Skin epidermis (tissue), 12 donors: ENCODE measurements around the gene ART3.

Experiments used
- H3K27ac ChIP-seq, 21 experiments: fragments of 200-600 bp; sonication (generic) in 11 of 21; one replicate each; pipeline ENCODE4 v1.5.0; 2020; ENCODE audit warnings: mild to moderate bottlenecking in 3 of 21, inconsistent platforms in 2 of 21, moderate library complexity in 2 of 21
- H3K4me3 ChIP-seq, 7 experiments: fragments of 200-600 bp; sonication (generic) in 2 of 7; one replicate each; pipeline ENCODE4 v1.5.0; 2020; ENCODE audit warnings: inconsistent platforms in 2 of 7, mild to moderate bottlenecking in 2 of 7, moderate library complexity in 1 of 7

ART3 gene

DNA sequence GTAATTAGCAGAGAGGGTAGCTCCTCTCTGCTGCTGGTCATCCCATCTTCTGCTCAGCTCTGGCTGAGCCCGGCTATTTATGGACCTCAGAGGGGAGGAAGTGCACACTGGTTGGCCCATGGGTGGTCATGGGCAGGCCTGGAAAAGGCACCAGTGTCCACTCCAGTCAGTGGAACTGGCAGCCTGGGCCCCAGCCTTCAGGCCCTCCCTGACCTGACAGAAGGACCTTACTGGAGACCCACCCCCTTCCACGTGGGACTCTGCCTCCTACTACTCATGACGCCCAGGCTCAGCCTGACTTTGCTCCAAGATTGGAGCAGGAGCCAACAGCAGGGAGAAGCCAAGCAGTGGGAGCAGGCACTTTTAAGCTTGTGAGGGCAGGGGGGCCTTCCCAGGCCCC lies 8.0 kb upstream of the ART3 start:
- no peak overlapping the region for H3K27ac ChIP-seq
- H3K4me3 ChIP-seq: no peak overlapping the region

DNA sequence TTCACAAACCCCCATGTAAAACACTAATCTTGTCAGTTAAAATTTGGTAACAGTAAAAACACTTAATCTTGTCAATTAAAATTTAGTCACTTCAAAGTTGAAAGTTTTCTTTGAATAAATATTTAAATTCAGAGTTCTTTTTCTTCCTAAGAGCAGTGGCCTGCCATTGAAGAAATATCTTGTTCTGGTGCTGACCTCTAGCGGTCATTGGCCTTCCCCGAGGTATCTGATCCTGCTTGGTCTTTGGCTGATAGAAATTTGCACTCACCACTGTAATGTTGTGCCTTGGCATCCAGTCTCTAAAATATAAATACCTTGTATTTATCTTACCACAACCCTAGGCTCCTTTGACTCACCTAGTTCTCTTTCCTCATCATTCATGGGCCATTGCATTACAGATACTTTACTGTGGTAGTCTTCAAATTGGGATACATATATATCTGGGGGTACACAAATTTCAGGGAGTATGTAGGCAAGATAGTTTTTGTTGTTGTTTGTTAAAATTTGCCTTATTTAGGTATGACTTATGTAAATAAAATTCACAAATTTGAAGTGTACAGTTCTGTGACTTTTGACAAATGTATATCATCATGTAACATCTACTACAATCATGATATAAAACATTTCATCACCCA lies 6.7 kb upstream of the ART3 start:
- Histone ChIP-seq H3K27ac (no peak overlapping the region), H3K4me3 (no peak overlapping the region)

DNA sequence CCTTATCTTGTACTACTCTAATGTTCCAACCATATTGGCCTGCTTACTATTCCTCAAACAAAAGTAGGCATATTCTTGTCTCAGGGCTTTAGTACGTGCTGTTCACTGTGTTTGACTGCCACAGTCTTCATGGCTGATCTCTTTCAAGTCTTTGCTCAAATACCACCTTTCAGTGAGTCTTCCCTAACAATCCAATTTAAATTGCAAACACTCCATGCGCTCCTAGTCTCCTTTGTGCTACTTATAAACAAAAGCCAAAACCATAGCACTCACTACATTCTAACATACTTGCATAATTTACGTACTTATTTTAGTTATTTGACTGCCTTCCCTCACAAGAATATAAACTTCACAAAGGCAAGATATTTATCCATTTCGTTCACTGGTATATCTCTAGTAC lies 1.7 kb upstream of the ART3 start:
- Histone ChIP-seq H3K27ac (no peak overlapping the region), H3K4me3 (no peak overlapping the region)

DNA sequence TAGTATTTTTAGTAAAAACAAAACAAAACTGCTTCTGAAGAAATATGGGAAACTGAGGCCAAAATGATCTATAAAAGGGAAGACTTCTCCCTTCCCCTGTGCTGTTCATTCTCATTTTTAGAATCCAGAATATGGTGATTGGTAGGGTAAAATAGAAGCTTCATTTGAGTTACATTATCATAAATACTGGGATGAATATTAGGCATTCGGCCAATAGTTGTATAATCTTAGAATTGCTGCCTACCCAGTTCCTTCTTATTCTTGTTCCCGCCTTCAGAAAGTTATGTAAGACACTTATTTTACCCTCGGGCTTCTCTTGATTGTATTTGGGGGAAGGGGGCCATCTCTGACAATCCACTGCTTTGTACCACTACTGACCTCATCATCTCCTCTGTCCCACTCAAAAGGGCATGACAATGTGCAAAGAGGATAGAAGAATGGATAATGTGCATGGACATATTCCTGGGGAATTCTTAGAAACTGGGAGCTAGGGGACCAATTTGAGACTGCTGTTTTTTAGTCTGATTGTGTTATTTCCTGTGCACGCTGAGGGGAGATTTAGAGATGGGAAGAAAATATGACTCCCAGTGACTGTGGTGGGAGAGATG lies 588 bp downstream of the ART3 start:
- H3K4me3 ChIP-seq: no peak overlapping the region
- no peak overlapping the region for H3K27ac ChIP-seq

DNA sequence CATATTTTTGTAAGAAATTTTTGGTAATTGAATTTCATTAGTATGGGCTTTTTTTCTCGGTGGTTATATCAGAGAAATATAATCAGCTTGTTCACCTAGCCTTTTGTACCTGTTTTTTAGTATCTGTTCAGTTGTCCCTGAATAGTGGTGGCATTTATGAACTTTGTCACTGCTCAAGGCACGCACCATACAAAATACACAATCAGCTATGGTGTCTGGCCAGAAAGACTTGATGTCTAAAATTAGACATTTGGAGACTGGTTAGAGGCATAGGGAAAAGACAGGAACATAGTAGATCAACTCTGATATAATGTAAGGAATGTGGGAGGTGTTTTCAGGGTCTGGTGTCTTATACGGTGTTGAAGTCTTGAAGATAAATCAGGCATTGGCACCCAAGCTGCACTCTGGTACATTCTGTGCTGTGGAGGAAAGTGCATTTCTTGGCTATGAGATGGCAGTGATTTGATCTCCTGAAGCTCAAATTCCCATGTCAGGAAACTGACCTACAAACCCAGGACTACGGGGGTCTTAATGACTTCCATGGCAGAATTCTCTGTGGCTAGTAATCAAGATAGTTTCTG lies 3.6 kb downstream of the ART3 start:
- H3K27ac ChIP-seq: no peak overlapping the region
- no peak overlapping the region for H3K4me3 ChIP-seq

DNA sequence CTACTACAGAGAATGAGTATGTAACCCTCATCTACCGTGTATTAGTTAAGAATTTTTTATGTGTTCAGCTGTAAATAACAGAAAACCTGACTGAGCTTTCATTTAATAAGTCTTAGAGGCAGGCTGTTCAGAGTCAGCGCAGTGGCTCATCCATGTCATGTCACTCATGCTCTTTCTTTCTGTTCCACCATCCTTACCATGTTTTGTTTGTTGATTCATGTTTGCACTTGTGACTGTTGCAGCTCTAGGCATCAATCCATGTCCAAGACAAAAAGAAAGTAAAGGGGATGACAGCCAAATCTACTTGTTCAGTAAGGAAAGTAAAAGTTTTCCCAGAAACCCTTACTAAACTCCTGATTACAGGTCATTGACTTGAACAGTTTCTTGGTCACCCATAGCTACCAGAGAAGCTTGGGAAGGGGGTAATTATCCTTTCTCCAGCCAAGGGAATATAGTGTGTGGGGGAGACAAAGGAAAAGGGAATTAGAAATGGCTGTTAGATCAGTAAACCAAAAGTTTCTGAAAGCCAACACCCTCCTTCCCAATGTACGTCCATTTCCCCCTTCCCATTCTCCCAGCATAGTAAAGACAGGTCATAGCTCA lies 9.0 kb downstream of the ART3 start:
- Histone ChIP-seq H3K4me3 (no peak overlapping the region), H3K27ac (peak overlapping the region in 1 of 21 experiments; percentile 24)

DNA sequence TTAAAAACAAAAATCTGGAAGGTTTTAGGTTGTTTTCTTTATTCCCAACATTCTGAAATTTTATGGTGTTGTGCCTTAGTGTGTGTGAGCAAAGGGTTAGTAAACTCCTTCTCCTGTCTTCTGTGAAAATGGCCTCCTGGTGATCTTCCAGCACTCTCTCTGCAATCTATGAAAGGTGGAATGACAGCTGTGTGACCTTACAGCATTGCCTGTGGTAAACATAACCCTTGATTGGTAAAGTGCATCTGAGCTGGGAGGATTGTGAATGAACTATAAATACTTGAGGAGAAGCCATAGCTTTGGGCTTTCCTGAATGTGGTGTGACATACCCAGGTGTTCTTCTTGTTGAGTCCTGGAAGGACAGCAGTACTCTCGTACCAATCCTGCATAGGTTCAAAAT lies 10.0 kb downstream of the ART3 start:
- no peak overlapping the region for H3K27ac ChIP-seq
- H3K4me3 ChIP-seq: no peak overlapping the region

DNA sequence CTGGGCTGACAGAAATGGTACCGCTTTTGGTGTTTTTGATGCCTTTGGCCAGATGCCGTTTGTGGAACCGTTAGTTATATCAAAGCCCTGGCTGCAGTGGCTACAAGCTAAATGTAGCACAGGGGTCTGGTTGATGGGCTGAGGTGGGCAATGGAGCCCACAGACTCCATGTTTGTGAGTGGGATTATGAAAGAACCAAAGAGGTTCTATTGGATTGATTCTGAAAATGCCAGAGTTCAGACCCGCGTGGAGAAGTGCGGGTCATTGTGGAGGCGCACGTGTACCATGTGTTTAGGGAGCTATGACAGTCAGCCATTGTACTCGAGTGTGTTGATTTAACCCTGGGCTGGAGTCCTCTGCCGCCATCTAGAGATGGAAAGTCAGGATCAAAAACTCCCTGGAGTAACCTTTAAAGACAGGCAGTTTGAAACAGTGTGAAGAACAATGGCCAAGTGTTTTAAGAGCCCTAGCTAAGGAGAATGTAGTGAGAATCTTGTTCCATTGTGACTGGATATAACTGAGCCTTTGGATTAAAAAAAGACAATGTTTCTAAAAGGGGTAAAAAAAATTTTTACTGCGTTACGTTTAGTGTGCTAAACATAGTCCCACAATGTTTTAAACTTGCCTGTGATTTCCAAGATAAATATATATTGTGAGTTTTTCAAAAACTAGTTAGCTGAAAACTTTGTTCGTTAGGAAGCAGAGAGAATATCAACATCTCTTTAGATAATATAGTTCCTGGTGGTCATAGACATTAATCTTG lies 12.7 kb downstream of the ART3 start:
- H3K27ac ChIP-seq: no peak overlapping the region

DNA sequence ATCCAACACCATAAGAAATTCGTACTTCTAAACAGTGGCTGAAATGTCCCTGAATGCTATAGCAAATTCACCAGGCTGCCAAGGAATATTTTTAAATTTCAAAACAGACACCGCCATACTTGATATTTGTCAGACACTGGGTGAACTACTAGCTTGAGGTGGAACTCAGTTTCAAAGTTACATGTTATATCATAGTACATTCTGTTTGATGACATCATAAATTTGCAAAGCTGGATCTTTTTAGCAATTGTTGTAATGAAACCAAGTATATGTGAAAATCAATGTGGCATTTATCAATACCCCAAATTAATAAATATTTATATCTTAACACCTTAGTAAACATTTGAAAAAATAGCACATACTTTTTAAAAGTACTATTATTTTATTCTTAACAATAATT lies 14.2 kb downstream of the ART3 start:
- no peak overlapping the region for H3K4me3 ChIP-seq

More for the DNA sequence above, 12.7 kb downstream of the ART3 start:
- H3K4me3 ChIP-seq: no peak overlapping the region

DNA sequence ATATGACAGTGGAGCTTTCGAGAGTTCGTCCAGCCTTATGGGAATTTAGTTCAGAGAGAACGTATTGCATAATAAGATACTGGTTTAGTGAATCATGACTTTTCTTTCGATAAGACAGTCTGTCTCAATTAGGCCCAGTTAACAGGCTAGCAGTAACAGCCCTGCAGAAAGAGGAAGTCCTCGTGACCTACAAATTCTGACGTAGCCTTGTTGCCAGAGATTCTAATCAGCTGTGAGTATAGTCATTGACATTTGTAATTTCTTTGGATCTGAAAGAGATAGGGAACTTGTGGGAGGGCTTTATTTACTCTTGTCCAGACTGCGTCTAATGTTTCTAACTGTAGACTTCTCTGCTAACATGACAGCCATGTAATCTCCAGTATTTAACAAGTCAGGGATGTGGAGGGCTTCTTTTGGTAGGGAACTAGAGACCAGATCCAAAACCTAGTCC lies 15.8 kb downstream of the ART3 start:
- H3K27ac ChIP-seq: peak overlapping the region in 4 of 21 experiments; percentile 2 to 52 (median 38)
- no peak overlapping the region for H3K4me3 ChIP-seq

More for the DNA sequence above, 14.2 kb downstream of the ART3 start:
- no peak overlapping the region for H3K27ac ChIP-seq

DNA sequence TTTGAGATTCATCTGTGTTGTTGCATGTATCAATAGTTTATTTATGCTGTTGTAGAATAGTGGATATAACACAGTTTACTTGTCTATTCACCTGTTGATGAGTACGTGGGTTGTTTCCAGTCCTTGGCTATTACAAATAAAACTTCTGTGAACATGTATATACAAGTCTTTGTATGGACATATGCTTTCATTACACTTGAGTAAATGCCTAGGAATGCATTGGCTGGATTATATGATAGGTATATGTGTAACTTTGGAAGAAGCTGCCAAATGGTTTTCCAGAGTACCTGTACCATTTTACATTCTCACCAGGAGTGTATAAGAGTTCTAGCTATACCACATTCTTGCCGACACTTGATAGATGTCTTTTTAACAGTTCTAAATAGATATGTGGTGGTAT lies 16.5 kb downstream of the ART3 start:
- Histone ChIP-seq H3K4me3 (no peak overlapping the region), H3K27ac (no peak overlapping the region)

DNA sequence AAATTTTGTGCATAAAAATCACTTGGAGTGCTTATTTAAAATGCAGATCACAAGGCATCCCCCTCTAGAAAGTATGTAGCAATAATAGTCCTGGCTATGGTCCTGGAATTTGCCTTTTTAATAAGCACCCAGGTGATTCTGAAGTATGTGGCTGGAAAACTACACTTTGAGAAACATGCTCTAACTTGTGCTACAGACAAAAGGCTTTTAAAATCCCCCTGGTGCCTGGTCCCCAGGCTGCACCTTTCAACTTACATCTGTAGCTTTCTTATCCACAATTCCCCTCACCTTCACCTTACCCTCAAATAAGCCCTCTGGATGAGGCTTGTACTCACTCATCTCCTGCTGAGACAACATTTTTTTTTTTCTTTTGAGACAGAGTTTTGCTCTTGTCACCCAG lies 21.1 kb downstream of the ART3 start:
- H3K27ac ChIP-seq: no peak overlapping the region
- H3K4me3 ChIP-seq: no peak overlapping the region

DNA sequence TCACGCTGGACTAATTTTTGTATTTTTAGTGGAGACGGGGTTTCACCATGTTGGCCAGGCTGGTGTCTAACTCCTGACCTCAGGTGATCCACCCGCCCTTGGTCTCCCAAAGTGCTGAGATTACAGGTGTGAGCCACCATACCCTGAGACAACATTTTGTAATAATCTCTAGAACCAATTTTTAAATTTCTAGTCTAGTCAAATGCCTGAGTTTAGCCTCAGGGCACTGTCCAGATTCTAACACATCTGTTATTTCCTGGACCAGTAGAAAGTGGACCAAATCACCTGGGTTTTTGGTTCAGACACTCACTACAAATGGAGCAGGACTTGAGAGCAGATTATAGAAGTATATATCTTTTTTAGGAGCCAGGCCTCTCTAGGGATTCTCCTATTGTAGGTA lies 21.6 kb downstream of the ART3 start:
- Histone ChIP-seq H3K27ac (no peak overlapping the region), H3K4me3 (no peak overlapping the region)

DNA sequence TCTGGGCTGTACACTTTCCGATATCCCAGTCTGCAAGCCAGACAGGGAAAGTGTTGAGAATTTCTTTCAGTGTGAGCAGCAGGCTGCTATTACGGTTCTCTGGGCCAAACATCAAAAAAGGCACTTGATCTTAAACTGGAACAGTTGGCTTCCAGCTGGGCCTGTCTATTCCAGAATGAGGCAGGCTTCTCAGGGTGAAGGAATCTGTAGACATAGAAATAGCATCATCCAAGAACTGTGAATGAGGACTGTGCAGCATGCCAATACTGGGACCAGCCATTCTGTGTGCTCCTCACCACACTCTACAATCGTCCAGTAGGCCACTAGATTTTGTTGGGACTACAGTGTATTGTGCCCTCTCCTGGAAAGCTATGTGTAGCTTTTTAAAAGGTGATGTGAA lies 31.1 kb downstream of the ART3 start:
- Histone ChIP-seq H3K27ac (no peak overlapping the region), H3K4me3 (no peak overlapping the region)

DNA sequence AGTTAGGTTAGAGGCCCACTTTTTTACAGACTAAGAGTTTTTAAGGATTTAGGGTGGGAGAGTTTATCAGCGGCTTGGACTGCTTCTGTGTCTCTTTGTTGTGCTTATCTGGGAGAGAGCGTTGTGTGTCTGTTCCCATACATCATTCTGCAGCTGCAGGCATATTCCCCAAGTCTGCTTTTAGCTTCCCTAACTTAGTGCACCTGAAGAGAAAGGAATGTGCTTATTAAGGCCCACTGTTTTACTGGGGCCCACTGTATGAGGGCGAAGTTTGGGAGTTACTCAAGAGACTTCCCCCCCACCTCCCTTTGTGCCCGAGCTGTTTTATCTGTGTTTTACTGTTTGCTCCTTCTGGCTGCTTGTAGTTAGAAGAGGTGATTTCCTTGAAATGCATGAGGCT lies 31.9 kb downstream of the ART3 start:
- no peak overlapping the region for H3K4me3 ChIP-seq
- no peak overlapping the region for H3K27ac ChIP-seq

DNA sequence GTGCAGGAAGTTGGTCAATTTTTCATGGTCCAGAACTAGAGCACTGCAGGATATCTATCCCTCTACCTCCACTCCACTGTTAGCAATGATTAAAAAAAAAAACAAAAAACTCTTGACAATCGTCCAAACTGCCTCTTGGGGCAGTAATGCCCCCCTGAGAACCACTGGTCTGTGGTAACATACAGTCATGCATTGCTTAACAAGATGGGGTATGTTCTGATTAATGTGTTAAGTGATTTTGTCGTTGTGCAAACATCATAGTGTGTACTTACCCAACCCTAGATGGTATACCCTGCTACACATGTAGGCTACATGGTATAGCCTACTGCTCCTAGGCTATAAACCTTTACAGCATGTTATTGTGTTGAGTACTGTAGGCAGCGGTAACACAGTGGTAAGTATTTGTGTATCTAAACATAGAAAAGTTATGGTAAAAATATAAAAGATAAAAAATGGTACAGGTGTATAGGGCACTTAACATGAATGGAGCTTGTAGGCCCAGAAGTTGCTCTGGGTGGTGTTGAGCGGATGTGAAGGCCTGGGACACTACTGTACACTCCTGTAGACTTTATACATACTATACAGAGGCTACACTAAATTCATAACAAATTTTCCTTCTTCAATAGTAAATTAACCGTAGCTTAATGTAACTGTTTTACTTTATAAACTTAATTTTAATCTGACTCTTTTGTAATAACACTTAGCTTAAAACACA lies 34.1 kb downstream of the ART3 start:
- Histone ChIP-seq H3K4me3 (no peak overlapping the region), H3K27ac (no peak overlapping the region)

DNA sequence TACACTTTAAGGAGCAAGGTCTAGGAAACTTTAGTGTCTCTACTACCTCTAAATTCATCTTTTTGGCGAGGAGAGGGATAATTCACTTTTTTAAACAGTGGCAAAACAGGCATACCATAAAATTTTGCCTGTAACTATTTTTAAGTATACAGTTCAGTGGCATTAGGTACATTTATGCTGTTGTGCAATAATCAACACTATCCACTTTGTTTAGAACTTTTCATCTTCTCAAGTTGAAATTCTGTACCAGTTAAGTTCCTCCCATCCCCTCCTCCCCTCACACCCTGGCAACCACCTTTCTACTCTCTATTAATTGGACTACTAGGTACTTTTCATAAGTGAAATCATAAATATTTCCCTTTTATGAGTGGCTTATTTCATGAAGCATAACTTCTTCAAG lies 42.3 kb downstream of the ART3 start:
- H3K4me3 ChIP-seq: no peak overlapping the region
- no peak overlapping the region for H3K27ac ChIP-seq

DNA sequence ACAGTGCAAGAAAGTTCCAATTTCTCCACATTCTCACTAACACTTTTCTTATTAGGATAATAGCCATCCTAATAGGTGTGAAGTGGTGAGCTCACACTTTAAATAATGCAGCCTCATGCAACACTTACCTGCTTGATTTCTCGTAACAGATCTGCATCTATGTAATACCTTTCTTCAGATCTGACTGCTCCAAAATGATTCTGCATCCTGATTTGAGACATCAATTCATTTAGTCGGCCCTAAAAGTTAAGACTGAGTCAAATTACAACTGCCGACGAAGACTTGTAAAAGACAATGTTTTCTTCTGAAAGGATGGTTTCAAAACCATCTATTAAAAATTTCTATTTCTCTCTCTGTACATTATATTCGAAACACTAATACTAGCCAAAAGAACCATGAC lies 43.0 kb downstream of the ART3 start:
- H3K27ac ChIP-seq: no peak overlapping the region
- H3K4me3 ChIP-seq: no peak overlapping the region

DNA sequence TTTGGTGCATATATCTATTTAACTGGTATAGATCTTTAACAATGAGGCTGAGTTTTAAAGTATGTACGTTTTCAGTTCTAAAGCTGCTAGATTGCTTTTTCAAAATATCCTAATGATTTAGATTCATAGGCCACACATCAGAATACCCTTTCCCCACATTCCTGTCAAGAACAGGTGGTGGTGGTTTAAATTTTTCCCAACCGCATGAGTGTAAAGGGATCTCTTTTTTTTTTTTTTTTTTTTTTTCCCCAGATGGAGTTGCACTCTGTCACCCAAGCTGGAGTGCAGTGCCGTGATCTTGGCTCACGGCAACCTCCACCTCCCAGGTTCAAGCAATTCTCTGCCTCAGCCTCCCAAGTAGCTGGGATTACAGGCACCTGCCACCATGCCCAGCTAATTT lies 45.7 kb downstream of the ART3 start:
- no peak overlapping the region for H3K27ac ChIP-seq

DNA sequence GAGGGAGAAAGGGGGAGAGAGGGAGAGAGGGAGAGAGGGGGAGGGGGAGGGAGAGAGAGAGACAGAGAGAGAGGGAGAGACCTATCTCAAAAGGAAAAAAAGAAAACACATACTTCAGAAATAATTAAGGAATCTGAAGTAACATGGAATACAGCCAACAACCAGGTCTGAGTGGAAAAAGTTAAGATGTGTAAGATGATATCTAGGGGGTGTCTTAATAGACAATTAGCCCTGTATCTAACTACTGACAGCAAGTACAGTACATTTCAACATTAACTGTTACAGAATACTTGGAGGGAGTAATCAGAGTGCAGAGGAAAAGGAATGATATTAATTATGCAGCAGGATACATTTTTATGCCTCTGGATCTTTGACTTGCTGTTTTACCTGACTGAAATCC lies 51.3 kb downstream of the ART3 start:
- Histone ChIP-seq H3K4me3 (no peak overlapping the region), H3K27ac (no peak overlapping the region)

More for the DNA sequence above, 45.7 kb downstream of the ART3 start:
- H3K4me3 ChIP-seq: no peak overlapping the region
